Panc1 (cell line): ENCODE measurements around the gene EMC9. TPM values are rescaled to one million over a fixed set of nuclear protein-coding genes. Genes with fewer than 3 reads are reported as not detected.

Experiments
- ATAC-seq: fragments of 200-7000 bp; cut with Tn5 transposase; 2 replicates; pipeline ENCODE4 v1.9.1; 2020; ENCODE audit warnings: mild to moderate bottlenecking, moderate library complexity
- BruUV-seq: library from RNA; stranded (reverse); fragments of 400-500 nt; replicated peaks from 2 replicates; lab custom pipeline; 2021; lab: Mats Ljungman, UMichigan
- CTCF ChIA-PET: fragments of 300-600 bp; sonication (Branson Sonifier 250); formaldehyde crosslinking; loops from one replicate; lab custom pipeline; 2022; ENCODE audit warnings: antibody characterized with exemption; lab: Charles Lee
- POLR2A ChIA-PET: fragments of 300-600 bp; sonication (Branson Sonifier 250); formaldehyde crosslinking; loops from one replicate; lab custom pipeline; 2022; ENCODE audit warnings: antibody characterized with exemption; lab: Charles Lee
- DNase-seq: peaks from one replicate; pipeline ENCODE4 v3.0.0-alpha.2; 2010; ENCODE audit warnings: low read depth, low spot score
- H3K27ac ChIP-seq: 2 replicates; pipeline ENCODE4 v1.5.1; 2011; ENCODE audit warnings: mild to moderate bottlenecking, low read length, inconsistent platforms
- H3K27me3 ChIP-seq: fragments of 200-500 bp; sonication (Bioruptor generic); 2 replicates; pipeline ENCODE4 v1.6.0; 2014; ENCODE audit warnings: low read length, inconsistent platforms; ENCODE audit not compliant: control insufficient read depth, insufficient read depth
- H3K36me3 ChIP-seq: fragments of 200-500 bp; sonication (Bioruptor generic); 2 replicates; pipeline ENCODE4 v1.5.1; 2014; ENCODE audit warnings: inconsistent platforms, mild to moderate bottlenecking, low read length, moderate library complexity; ENCODE audit not compliant: control insufficient read depth, insufficient read depth
- H3K4me1 ChIP-seq: 2 replicates; pipeline ENCODE4 v1.5.1; 2011; ENCODE audit warnings: inconsistent platforms, mild to moderate bottlenecking, low read length, moderate library complexity; ENCODE audit not compliant: control insufficient read depth, insufficient read depth
- H3K4me3 ChIP-seq, 2 experiments: 2 replicates each; pipeline ENCODE4 v1.5.1; 2011 to 2012; ENCODE audit warnings: low read depth in 2 of 2, low read length in 2 of 2, mild to moderate bottlenecking in 2 of 2, inconsistent platforms in 1 of 2, moderate library complexity in 1 of 2
- H3K9me3 ChIP-seq: fragments of 200-500 bp; sonication (Bioruptor generic); 2 replicates; pipeline ENCODE4 v1.5.1; 2014; ENCODE audit warnings: low read depth, mild to moderate bottlenecking, inconsistent platforms, low read length, moderate library complexity; ENCODE audit not compliant: control insufficient read depth, insufficient read depth
- POLR2AphosphoS5 ChIP-seq: IDR thresholded peaks from 2 replicates; pipeline ENCODE4 v1.6.1; 2012; ENCODE audit warnings: mild to moderate bottlenecking, low read depth, low read length, moderate library complexity
- SIN3A ChIP-seq: IDR thresholded peaks from 2 replicates; pipeline ENCODE4 v1.6.1; 2012; ENCODE audit warnings: low read depth, mild to moderate bottlenecking, low read length, moderate library complexity, borderline replicate concordance; ENCODE audit not compliant: insufficient read depth
- TCF7L2 ChIP-seq: IDR thresholded peaks from 2 replicates; pipeline ENCODE4 v1.6.1; 2011; ENCODE audit warnings: mild to moderate bottlenecking, low read depth, low read length, inconsistent platforms
- in situ Hi-C: cut with HindIII; loops from 2 replicates; pipeline ENCODE4 v1.10.0; 2016; ENCODE audit warnings: low sequenced_read_pairs, low pct_unique_long_range_greater_than_20kb
- intact Hi-C: fragments of 100-400 bp; cut with micrococcal nuclease; formaldehyde crosslinking; loops from one replicate; pipeline ENCODE4 v1.10.0; 2022; ENCODE audit not compliant: unreplicated experiment
- total RNA-seq: library from RNA; stranded (reverse); gene quantifications from one replicate; pipeline ENCODE4 v1.2.1, GENCODE V29; 2021; ENCODE audit not compliant: unreplicated experiment
- TF ChIP-seq, protein P1 (sequence below), 2 experiments: IDR thresholded peaks; 2 replicates each; pipeline ENCODE4 v1.6.1; 2011 to 2012; ENCODE audit warnings: low read depth in 2 of 2, control low read depth in 1 of 2, low read length in 1 of 2, mild to moderate bottlenecking in 1 of 2, moderate library complexity in 1 of 2; ENCODE audit not compliant: insufficient read depth in 1 of 2
- TF ChIP-seq, protein P2 (sequence below): fragments of 450-650 bp; IDR thresholded peaks from 2 replicates; pipeline ENCODE4 v1.5.1; 2017; ENCODE audit warnings: mild to moderate bottlenecking

Gene EMC9
- total RNA-seq, 1 experiment from 2014 or later: 42.5 TPM

DNA sequence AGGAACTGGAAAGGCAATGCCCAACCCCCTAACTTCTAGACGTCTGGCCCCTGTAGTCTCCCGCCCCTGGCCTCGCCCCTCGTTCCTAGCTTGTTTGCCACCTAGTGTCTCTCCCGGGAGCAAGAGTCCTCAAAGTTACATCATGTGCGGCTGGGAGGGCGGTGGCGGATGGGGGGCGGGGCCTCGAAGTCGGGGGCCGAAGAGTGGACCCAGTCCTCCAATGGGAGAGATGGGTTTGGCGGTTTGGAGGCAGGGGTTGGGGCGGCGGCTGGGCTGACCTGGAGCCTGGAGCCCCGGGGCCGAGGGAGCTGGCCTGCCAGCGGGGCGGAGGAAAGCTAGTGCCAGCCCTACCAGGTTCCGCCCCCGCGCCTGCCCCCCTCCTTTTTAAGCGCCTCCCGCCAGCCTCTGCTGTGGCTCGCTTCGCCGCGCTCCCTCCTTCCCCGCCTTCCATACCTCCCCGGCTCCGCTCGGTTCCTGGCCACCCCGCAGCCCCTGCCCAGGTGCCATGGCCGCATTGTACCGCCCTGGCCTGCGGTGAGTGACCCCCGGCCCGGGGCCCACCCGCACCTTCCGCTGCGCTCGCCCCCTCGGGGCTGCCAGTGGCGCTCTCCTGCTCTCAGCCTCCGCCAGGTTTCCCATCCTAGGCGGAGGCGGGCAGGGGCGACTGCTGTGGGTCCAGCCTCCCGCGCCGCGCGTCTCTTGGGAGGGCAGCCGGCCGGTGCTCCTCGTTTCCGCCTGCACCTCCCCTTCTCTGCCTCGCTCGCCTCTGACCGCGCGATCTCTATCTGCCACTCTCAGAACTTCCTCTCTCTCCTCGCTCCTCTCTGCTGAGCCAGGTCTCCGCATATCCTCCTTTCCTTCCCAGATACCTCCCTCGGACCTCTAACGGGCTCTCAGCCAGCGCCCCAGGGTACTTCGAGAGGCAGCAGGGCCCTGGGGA, 47.2 kb downstream of the EMC9 start, which contains the start of gene PCK2:
Gene PCK2 (plus strand): TSS at position 411 of the 940 bp plus-strand sequence. CDS start 95 bp downstream, at position 506.
- no peaks in the 10 kb centered on the region for H3K9me3 ChIP-seq
- peak within 1 kb of the TSS; percentile 85 for H3K27ac ChIP-seq
- H3K27me3 ChIP-seq: no peaks in the 10 kb centered on the region
- intact Hi-C loops: no loop called here
- DNase-seq: no peak
- in situ Hi-C loops: no loop called here
- peak within 1 kb of the TSS; percentile 84 to 93 for H3K4me3 ChIP-seq
- ChIA-PET CTCF (interaction anchor here (0.5 to 1.2 kb wide), 4 partner anchors 15 to 793 kb away, joined by 3 to 6 read pairs (median 3); no protein-coding TSS in a partner anchor), POLR2A (interaction anchor here (0.5 to 0.6 kb wide), 2 partner anchors 230 to 506 kb away, joined by 6 to 7 read pairs; no protein-coding TSS in a partner anchor)
- no TSS peak for BruUV-seq
- TF ChIP-seq POLR2AphosphoS5: peak; percentile 67
- TF ChIP-seq, protein P1, sequence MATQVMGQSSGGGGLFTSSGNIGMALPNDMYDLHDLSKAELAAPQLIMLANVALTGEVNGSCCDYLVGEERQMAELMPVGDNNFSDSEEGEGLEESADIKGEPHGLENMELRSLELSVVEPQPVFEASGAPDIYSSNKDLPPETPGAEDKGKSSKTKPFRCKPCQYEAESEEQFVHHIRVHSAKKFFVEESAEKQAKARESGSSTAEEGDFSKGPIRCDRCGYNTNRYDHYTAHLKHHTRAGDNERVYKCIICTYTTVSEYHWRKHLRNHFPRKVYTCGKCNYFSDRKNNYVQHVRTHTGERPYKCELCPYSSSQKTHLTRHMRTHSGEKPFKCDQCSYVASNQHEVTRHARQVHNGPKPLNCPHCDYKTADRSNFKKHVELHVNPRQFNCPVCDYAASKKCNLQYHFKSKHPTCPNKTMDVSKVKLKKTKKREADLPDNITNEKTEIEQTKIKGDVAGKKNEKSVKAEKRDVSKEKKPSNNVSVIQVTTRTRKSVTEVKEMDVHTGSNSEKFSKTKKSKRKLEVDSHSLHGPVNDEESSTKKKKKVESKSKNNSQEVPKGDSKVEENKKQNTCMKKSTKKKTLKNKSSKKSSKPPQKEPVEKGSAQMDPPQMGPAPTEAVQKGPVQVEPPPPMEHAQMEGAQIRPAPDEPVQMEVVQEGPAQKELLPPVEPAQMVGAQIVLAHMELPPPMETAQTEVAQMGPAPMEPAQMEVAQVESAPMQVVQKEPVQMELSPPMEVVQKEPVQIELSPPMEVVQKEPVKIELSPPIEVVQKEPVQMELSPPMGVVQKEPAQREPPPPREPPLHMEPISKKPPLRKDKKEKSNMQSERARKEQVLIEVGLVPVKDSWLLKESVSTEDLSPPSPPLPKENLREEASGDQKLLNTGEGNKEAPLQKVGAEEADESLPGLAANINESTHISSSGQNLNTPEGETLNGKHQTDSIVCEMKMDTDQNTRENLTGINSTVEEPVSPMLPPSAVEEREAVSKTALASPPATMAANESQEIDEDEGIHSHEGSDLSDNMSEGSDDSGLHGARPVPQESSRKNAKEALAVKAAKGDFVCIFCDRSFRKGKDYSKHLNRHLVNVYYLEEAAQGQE (IDR thresholded peaks at IDR 0.05; ENCODE audit: insufficient read depth in 1 of 2, low read depth in 2 of 2, low read length in 1 of 2): no peak
- TF ChIP-seq SIN3A: 0 out of 2 replicates have a peak, but pooled peaks have one; percentile 68
- no peaks in the 10 kb centered on the region; the same call in 1 of the 2 replicates for H3K36me3 ChIP-seq
- ATAC-seq: peak; percentile 91
- H3K4me1 ChIP-seq: peaks cover 5% of the 10 kb centered on the region; the same call in 1 of the 2 replicates

DNA sequence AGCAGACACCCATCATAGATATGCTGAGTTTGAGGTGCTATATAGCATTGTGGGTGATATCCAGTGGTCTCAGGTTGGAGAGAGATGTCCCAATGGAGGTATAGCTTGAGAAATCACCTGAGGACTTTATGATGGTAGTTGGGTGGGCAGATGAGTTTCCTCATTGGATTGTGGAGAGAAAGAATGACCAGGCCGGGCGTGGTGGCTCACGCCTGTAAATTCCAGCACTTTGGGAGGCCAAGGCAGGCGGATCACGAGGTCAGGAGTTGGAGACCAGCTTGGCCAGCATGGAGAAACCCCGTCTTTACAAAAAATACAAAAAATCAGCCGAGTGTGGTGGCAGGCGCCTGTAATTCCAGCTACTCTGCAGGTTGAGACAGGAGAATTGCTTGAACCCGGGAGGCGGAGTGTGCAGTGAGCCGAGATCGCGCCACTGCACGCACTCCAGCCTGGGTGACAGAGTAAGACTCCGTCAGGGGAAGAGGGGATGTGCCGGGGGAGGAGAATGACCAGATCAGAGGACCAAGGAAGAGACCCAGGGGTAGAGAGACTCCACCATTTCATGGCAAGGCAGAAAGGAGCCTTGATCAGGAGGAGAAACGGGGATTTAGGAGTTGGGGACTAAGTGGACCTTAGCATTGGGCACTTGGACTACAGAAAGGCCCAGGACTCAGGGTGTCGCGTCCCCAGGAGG, 48.0 kb downstream of the EMC9 start:
- ATAC-seq: no peak
- Histone ChIP-seq H3K9me3 (no peaks in the 10 kb centered on the region), H3K36me3 (no peaks in the 10 kb centered on the region; the same call in 1 of the 2 replicates), H3K27me3 (no peaks in the 10 kb centered on the region), H3K4me3 (peak overlapping the region in 1 of 2 experiments; percentile 84; a peak in 1 of 4 replicates), H3K27ac (peak overlapping the region; percentile 84; the same call in 1 of the 2 replicates), H3K4me1 (peaks cover 5% of the 10 kb centered on the region; the same call in 1 of the 2 replicates)
- ChIA-PET CTCF (interaction anchor here (0.5 to 4.0 kb wide), 4 partner anchors 15 to 793 kb away, joined by 3 to 50 read pairs (median 4); no protein-coding TSS in a partner anchor), POLR2A (interaction anchor here (0.6 kb wide), 1 partner anchor 231 kb away, joined by 7 read pairs; no protein-coding TSS in a partner anchor)
- BruUV-seq: no TSS peak
- no peak for DNase-seq
- intact Hi-C loops (no loop called here), in situ Hi-C loops (no loop called here)
- no peak for TF ChIP-seq SIN3A
- no peak for TF ChIP-seq TCF7L2
- TF ChIP-seq, protein P1 (IDR thresholded peaks at IDR 0.05; ENCODE audit: insufficient read depth in 1 of 2, low read depth in 2 of 2, low read length in 1 of 2): no peak
- no peak; the same call in 1 of the 2 replicates for TF ChIP-seq POLR2AphosphoS5
- TF ChIP-seq, protein P2, sequence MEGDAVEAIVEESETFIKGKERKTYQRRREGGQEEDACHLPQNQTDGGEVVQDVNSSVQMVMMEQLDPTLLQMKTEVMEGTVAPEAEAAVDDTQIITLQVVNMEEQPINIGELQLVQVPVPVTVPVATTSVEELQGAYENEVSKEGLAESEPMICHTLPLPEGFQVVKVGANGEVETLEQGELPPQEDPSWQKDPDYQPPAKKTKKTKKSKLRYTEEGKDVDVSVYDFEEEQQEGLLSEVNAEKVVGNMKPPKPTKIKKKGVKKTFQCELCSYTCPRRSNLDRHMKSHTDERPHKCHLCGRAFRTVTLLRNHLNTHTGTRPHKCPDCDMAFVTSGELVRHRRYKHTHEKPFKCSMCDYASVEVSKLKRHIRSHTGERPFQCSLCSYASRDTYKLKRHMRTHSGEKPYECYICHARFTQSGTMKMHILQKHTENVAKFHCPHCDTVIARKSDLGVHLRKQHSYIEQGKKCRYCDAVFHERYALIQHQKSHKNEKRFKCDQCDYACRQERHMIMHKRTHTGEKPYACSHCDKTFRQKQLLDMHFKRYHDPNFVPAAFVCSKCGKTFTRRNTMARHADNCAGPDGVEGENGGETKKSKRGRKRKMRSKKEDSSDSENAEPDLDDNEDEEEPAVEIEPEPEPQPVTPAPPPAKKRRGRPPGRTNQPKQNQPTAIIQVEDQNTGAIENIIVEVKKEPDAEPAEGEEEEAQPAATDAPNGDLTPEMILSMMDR: no peak
